Myometrial cell (primary cell): ENCODE measurements around the gene PPP1R7. TPM values are rescaled to one million over a fixed set of nuclear protein-coding genes. Genes with fewer than 3 reads are reported as not detected.

Source experiments
- total RNA-seq: library from RNA; depleted of rRNA; stranded (reverse); fragments of >200 nt; gene quantifications from 2 replicates; pipeline ENCODE4 v1.2.3, GENCODE V29; 2015

The PPP1R7 gene, protein sequence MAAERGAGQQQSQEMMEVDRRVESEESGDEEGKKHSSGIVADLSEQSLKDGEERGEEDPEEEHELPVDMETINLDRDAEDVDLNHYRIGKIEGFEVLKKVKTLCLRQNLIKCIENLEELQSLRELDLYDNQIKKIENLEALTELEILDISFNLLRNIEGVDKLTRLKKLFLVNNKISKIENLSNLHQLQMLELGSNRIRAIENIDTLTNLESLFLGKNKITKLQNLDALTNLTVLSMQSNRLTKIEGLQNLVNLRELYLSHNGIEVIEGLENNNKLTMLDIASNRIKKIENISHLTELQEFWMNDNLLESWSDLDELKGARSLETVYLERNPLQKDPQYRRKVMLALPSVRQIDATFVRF
- 121 and 134 TPM in 2 replicates for total RNA-seq

DNA sequence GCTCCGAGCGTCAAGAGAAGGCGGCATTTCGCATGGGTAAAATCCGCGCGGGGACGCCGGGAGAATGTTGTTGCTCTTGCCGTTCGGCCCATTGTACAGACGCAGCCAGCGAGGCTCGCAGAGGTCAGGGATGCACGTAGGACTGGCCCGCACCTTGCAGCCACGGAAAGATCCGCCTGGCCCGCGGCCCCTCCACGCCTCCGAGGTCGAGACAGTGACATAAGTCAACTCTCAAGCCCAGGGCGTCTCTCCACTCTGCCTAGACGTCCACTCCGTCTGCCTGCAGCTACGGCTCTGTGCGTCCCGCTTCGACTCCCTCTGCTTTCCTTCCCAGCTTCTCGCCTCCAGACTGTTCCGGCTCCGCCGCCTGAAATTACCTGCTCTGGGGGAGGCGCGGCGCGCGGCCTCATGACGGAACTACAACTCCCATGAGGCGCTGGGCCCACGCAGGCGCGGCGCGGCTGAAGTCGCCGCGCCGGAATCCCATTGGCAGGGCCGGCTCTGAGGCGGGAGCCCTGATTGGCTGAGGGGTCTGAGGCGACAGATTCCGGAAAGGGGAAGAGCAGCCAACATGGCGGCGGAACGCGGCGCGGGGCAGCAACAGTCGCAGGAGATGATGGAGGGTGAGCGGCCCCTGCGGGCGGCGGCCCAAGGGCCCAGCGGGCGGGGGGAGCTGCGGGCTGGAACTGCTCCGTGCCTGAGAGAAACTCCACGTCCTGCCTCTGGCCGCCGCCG is at the start of gene PPP1R7:
Gene PPP1R7 (plus strand): TSS at position 543 of the 735 bp plus-strand sequence. CDS start 29 bp downstream, at position 572.

GRCh38 chr2:241102239-241102803 is 47.9 kb upstream of the PPP1R7 start, which contains the start of gene MTERF4:
TSS of gene MTERF4 (minus strand) at chr2:241102287. CDS start at chr2:241102273, 14 bp downstream.

GRCh38 chr2:241148891-241149674 is 1.2 kb upstream of the PPP1R7 start, which contains the start of gene PASK:
TSS of gene PASK (minus strand) at chr2:241149472. CDS start at chr2:241143032, 6,440 bp downstream.

DNA sequence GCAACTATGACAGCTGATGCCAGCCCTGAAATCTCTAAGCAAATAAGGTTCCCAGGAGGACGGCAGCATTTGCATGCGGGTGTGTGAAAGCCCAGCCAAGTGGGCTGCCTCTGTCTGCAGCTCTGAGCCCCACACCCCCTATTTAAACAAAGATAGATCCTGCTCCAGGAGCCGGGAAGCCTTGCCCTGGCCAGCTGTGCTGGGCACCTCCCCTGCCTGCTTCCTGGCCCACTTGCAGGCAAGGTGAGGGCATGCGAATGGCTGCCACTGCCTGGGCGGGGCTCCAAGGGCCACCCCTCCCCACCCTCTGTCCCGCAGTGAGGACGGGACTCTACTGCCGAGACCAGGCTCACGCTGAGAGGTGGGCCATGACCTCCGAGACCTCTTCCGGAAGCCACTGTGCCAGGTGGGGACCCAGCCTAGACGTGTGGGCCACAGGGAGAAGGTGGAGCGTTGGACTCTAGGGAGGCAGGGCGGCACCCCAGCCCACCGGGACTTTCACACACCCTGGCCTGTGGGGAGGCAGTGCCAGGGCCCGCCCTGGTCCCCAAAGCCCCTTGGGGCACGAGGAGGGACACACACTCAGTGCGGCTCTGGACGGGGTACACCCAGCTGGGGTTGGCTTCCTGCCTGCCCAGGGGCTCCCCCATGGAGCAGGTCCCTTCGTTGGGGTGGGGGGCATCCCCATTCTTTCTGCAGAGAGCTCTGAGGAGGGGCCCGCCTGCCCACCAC is 38.3 kb downstream of the PPP1R7 start, which contains the start of gene ANO7:
Gene ANO7 (plus strand): TSS at position 317 of the 732 bp plus-strand sequence. CDS start 1,387 bp downstream, outside the sequence.

Other genes with a start within 250 kb of the PPP1R7 start
- 0.35 TPM in 1 of 2 replicates, not detected in the other for gene CROCC2, start 244.1 kb upstream of the PPP1R7 start, total RNA-seq
- gene SNED1, start 151.8 kb upstream of the PPP1R7 start, total RNA-seq = 11.0 and 13.5 TPM in 2 replicates
- gene MTERF4, start 48.2 kb upstream of the PPP1R7 start, total RNA-seq = 11.0 and 25.9 TPM in 2 replicates
- 4.3 and 6.6 TPM in 2 replicates for gene PASK, start 995 bp upstream of the PPP1R7 start, total RNA-seq
- gene ANO7, start 38.2 kb downstream of the PPP1R7 start, total RNA-seq = 0.29 TPM in 1 of 2 replicates, not detected in the other
- 560 and 613 TPM in 2 replicates for gene HDLBP, start 165.2 kb downstream of the PPP1R7 start, total RNA-seq
- gene SEPTIN2, start 165.5 kb downstream of the PPP1R7 start, total RNA-seq = 280 and 306 TPM in 2 replicates
- gene FARP2, start 205.8 kb downstream of the PPP1R7 start, total RNA-seq = 22.2 and 23.9 TPM in 2 replicates